Upper lobe of left lung (tissue), 6 donors: ENCODE data around the gene QRFP. TPM values are rescaled to one million over a fixed set of nuclear protein-coding genes. Genes with fewer than 3 reads are reported as not detected.

Experiments used
- ATAC-seq, 2 donors: fragments of 200-7000 bp; cut with Tn5 transposase; one replicate each; pipeline ENCODE4 v1.9.1; 2022; ENCODE audit warnings: mild to moderate bottlenecking in 2 of 2, moderate library complexity in 2 of 2; ENCODE audit not compliant: low FRiP score in 2 of 2
- DNase-seq, 2 donors: peaks; one replicate each; pipeline ENCODE4 v3.0.0-alpha.2; 2019 to 2020
- H3K27ac ChIP-seq, 4 donors: fragments of 200-600 bp; sonication (generic); one replicate each; pipeline ENCODE4 v1.5.1; 2016 to 2019
- H3K27me3 ChIP-seq, 4 donors: fragments of 200-600 bp; sonication (generic); one replicate each; pipeline ENCODE4 v1.5.1; 2017 to 2019
- H3K36me3 ChIP-seq, 4 donors: fragments of 200-600 bp; sonication (generic); one replicate each; pipeline ENCODE4 v1.5.1; 2016 to 2019
- H3K4me1 ChIP-seq, 4 donors: fragments of 200-600 bp; sonication (generic); one replicate each; pipeline ENCODE4 v1.5.1; 2018 to 2019
- H3K4me3 ChIP-seq, 4 donors: fragments of 200-600 bp; sonication (generic); one replicate each; pipeline ENCODE4 v1.5.1; 2017 to 2019; ENCODE audit warnings: mild to moderate bottlenecking in 2 of 4, moderate library complexity in 1 of 4
- H3K9me3 ChIP-seq, 4 donors: fragments of 200-600 bp; sonication (generic); one replicate each; pipeline ENCODE4 v1.5.1; 2018 to 2019
- EP300 ChIP-seq, 4 donors: sonication (generic); formaldehyde crosslinking; IDR thresholded peaks; one replicate each; pipeline ENCODE4 v1.5.1; 2017; ENCODE audit warnings: antibody characterized with exemption in 4 of 4, control low read depth in 2 of 4
- POLR2A ChIP-seq, 4 donors: fragments of 450-650 bp; IDR thresholded peaks; one replicate each; pipeline ENCODE4 v1.5.1; 2016 to 2017; ENCODE audit warnings: antibody characterized with exemption in 4 of 4, mild to moderate bottlenecking in 2 of 4
- POLR2AphosphoS5 ChIP-seq, 2 donors: sonication (generic); formaldehyde crosslinking; IDR thresholded peaks; one replicate each; pipeline ENCODE4 v1.5.1; 2017; ENCODE audit warnings: antibody characterized with exemption in 2 of 2
- WGBS, 2 donors: methylation state at CpG; one replicate each; pipeline ENCODE4 v1.1.5; 2017 to 2018; 5-methylcytosine and 5-hydroxymethylcytosine counted together
- total RNA-seq, 6 donors: library from RNA; depleted of rRNA in 4 of 6; stranded (reverse); fragments of >200 nt in 4 of 6; gene quantifications; one replicate each; pipeline versions ENCODE4 v1.1.0 to v1.2.1, GENCODE V29; 2016 to 2021
- TF ChIP-seq, protein P1 (sequence below), 6 experiments: fragments of 450-650 bp in 4 of 6; fragments of 200-600 bp in 2 of 6; sonication (generic) in 2 of 6; IDR thresholded peaks; one replicate each; pipeline ENCODE4 v1.5.1; 2016 to 2019; ENCODE audit warnings: antibody characterized with exemption in 6 of 6
- donor health status: DM: no; HTN: no; CAD: no; lungs with moderate emphysema.
- donor health status: DM: no; HTN: yes; CAD: no; lungs with severe emphysema.

QRFP gene
- total RNA-seq, 6 donors from 2014 or later, result not detected

DNA sequence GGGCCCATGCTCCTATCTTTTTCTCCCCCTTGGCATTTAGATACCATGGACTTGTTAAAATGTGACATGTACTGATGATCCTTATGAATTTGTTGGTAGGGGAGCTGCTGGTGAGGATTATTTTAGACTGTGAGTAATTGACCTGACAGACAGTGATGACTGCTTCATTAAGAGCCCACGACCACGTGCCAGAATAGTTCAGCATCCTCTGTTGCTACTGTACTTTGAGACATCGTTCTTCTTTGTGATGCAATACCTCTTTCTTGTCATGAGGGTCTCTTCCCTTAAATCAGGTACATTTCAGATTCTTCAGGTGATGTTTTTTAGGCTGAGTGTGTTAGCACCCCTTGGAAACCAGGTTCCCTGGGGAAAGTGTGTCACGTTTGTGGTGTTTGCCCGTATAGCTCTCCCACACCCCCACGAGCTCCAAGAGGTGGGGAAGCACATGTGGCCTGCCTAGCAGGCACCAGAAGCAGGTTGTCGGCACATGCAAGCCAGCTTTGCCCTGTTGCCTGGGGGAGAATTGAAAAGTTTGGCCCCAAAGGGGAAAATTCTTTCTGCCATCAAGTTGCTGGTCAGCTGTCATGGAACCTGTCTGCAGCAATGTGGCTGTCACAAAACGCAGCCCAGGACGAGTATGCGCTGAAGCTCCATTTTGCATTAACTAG, 25.1 kb downstream of the QRFP start:
- no peaks in the 10 kb centered on the region for H3K9me3 ChIP-seq
- H3K36me3 ChIP-seq, result peaks cover 15 to 55% (median 47%) of the 10 kb centered on the region in 4 donors
- no peak overlapping the region for H3K4me3 ChIP-seq
- H3K4me1 ChIP-seq, result peaks cover 0 to 10% (median 1%) of the 10 kb centered on the region in 4 donors
- no peak for ATAC-seq
- no peak for DNase-seq
- 88 to 89% methylated on average over 8 to 10 of the region's 10 CpGs for WGBS, 2 donors
- TF ChIP-seq POLR2AphosphoS5 (IDR thresholded peaks at IDR 0.05) (no peak), POLR2A (IDR thresholded peaks at IDR 0.05) (no peak), EP300 (IDR thresholded peaks at IDR 0.05) (no peak)
- TF ChIP-seq, protein P1, sequence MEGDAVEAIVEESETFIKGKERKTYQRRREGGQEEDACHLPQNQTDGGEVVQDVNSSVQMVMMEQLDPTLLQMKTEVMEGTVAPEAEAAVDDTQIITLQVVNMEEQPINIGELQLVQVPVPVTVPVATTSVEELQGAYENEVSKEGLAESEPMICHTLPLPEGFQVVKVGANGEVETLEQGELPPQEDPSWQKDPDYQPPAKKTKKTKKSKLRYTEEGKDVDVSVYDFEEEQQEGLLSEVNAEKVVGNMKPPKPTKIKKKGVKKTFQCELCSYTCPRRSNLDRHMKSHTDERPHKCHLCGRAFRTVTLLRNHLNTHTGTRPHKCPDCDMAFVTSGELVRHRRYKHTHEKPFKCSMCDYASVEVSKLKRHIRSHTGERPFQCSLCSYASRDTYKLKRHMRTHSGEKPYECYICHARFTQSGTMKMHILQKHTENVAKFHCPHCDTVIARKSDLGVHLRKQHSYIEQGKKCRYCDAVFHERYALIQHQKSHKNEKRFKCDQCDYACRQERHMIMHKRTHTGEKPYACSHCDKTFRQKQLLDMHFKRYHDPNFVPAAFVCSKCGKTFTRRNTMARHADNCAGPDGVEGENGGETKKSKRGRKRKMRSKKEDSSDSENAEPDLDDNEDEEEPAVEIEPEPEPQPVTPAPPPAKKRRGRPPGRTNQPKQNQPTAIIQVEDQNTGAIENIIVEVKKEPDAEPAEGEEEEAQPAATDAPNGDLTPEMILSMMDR (IDR thresholded peaks at IDR 0.05), result no peak
- H3K27me3 ChIP-seq, result no peaks in the 10 kb centered on the region
- H3K27ac ChIP-seq, result no peak overlapping the region

DNA sequence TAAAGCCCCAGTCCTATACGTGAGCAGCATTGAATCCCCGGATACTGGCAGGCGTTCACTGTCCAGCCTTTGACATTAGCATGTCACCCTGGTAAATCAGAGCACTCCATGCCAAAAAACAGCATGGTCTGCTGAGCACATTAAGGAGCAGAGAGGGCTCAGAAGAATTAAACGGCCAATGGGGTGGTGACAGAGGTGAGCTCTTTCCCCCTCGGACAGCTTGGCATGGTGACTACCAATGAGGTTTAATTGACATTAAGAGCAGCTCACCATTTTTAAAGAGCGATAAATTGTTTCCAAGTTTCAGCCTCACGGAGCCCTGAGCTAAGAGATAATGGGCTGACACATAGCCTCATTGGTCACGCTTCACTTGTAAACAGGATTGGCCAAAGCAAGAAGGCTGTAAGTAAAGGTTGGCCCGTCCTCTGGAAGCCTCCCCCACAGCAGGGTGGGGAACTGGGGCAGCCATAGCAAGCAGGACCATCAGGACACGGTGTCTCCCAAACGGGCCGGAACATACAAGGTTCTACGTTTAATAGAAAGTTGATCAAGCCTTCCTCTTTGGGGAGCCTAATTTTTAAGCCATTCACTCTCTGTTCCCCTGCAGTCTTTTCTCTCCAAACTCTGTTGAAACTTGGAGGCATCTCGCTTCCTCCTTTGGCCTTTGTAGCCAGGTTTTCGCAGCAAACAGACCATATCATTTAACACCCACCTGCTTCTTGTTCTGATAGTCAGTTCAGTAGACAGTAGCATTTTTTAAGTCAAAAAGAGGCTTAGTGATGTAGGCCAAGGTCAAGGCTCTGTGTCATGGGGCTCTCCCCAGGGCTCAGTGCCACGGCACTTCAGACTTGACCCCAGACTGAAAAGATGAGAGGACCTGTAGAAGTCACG, 25.9 kb downstream of the QRFP start:
- H3K4me3 ChIP-seq, result no peak overlapping the region
- no peak overlapping the region for H3K27ac ChIP-seq
- WGBS, 2 donors, result 92 to 94% methylated on average over 17 of the region's 17 CpGs
- TF ChIP-seq POLR2A (IDR thresholded peaks at IDR 0.05) (no peak), EP300 (IDR thresholded peaks at IDR 0.05) (no peak), POLR2AphosphoS5 (IDR thresholded peaks at IDR 0.05) (no peak)
- TF ChIP-seq, protein P1 (IDR thresholded peaks at IDR 0.05), result no peak
- H3K36me3 ChIP-seq, result peaks cover 15 to 48% (median 45%) of the 10 kb centered on the region in 4 donors
- DNase-seq (no peak), ATAC-seq (no peak)
- H3K9me3 ChIP-seq, result no peaks in the 10 kb centered on the region
- H3K4me1 ChIP-seq, result peaks cover 0 to 13% (median 1%) of the 10 kb centered on the region in 4 donors
- H3K27me3 ChIP-seq, result no peaks in the 10 kb centered on the region

DNA sequence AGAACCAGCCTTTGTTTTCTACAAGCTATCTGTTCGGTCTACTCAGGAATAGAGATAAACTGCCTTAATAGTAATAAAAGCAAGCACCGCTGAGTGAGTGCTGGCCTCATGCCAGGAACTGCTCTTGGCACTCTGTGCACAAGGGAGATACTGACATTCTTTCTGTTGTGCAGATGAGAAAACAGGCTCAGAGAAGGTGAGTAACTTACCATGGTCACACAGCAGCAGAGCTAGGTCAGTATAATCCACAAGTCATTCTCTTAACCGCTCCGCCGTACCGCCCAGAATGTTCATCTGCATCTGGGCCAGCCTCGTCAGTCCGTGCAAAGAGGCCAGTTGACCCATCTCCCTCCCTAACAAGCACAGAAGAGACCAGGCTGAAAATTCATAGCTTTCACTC, 27.4 kb downstream of the QRFP start:
- H3K4me3 ChIP-seq, result no peak overlapping the region
- DNase-seq (no peak), ATAC-seq (no peak)
- H3K36me3 ChIP-seq, result peaks cover 4 to 47% (median 33%) of the 10 kb centered on the region in 4 donors
- TF ChIP-seq, protein P1 (IDR thresholded peaks at IDR 0.05), result no peak
- TF ChIP-seq POLR2AphosphoS5 (IDR thresholded peaks at IDR 0.05) (no peak), POLR2A (IDR thresholded peaks at IDR 0.05) (no peak), EP300 (IDR thresholded peaks at IDR 0.05) (no peak)
- H3K27ac ChIP-seq, result no peak overlapping the region
- H3K27me3 ChIP-seq, result no peaks in the 10 kb centered on the region
- H3K9me3 ChIP-seq, result no peaks in the 10 kb centered on the region
- peaks cover 0 to 13% (median 1%) of the 10 kb centered on the region in 4 donors for H3K4me1 ChIP-seq
- 82 to 85% methylated on average over 8 of the region's 8 CpGs for WGBS, 2 donors

DNA sequence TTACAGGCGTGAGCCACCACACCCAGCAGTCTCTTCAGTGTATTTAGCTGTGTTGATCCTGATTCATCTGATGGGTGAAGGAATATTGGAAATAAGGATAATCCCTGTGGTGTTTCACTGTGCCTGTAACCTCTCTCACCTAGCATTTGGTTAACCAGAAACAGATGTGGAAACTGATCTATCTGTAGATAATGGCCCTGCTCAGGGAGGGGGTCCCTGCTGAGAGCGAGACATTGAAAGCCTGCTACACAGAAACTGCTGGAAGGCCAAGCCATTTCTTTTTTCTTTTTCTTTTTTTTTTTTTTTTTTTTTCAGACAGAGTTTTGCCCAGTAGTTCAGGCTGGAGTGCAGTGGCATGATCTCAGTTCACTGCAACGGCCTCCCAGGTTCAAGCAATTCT, 28.4 kb downstream of the QRFP start:
- Histone ChIP-seq H3K36me3 (peaks cover 3 to 41% (median 26%) of the 10 kb centered on the region in 4 donors), H3K4me3 (no peak overlapping the region), H3K4me1 (peaks cover 0 to 13% (median 1%) of the 10 kb centered on the region in 4 donors), H3K27ac (no peak overlapping the region), H3K9me3 (no peaks in the 10 kb centered on the region), H3K27me3 (no peaks in the 10 kb centered on the region)
- ATAC-seq (no peak), DNase-seq (no peak)
- TF ChIP-seq, protein P1 (IDR thresholded peaks at IDR 0.05), result no peak
- TF ChIP-seq EP300 (IDR thresholded peaks at IDR 0.05) (no peak), POLR2AphosphoS5 (IDR thresholded peaks at IDR 0.05) (no peak), POLR2A (IDR thresholded peaks at IDR 0.05) (no peak)
- 94 to 99% methylated on average over 3 of the region's 3 CpGs for WGBS, 2 donors
